Measurements from ENCODE around the gene GSTM3.
"Not testable (repeated sequence)": the region's sequence is repeated elsewhere in the genome, so short reads cannot be mapped to it uniquely, and the experiment has no call there.

- not testable (repeated sequence) for TF ChIP-seq POLR2A (IDR thresholded peaks at IDR 0.05); POLR2AphosphoS5 (IDR thresholded peaks at IDR 0.05); EP300 (IDR thresholded peaks at IDR 0.05; ENCODE audit: low read depth)
- TF ChIP-seq, protein P1, sequence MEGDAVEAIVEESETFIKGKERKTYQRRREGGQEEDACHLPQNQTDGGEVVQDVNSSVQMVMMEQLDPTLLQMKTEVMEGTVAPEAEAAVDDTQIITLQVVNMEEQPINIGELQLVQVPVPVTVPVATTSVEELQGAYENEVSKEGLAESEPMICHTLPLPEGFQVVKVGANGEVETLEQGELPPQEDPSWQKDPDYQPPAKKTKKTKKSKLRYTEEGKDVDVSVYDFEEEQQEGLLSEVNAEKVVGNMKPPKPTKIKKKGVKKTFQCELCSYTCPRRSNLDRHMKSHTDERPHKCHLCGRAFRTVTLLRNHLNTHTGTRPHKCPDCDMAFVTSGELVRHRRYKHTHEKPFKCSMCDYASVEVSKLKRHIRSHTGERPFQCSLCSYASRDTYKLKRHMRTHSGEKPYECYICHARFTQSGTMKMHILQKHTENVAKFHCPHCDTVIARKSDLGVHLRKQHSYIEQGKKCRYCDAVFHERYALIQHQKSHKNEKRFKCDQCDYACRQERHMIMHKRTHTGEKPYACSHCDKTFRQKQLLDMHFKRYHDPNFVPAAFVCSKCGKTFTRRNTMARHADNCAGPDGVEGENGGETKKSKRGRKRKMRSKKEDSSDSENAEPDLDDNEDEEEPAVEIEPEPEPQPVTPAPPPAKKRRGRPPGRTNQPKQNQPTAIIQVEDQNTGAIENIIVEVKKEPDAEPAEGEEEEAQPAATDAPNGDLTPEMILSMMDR (IDR thresholded peaks at IDR 0.05): not testable (repeated sequence)
These were observed 26.3 kb upstream of the GSTM3 start for GRCh38 chr1:109766991-109767636.
